Left colon (tissue), 2 donors: Measurements from ENCODE around the gene AGPAT3. TPM values are rescaled to one million over a fixed set of nuclear protein-coding genes. Genes with fewer than 3 reads are reported as not detected.

Experiments
- ATAC-seq: fragments of 200-7000 bp; cut with Tn5 transposase; one replicate; pipeline ENCODE4 v1.9.1; 2020; ENCODE audit warnings: mild to moderate bottlenecking, moderate library complexity
- DNase-seq, 2 donors: peaks; one replicate each; pipeline ENCODE4 v3.0.0-alpha.2; 2020
- intact Hi-C, 2 donors: fragments of 100-400 bp; cut with DNase I in 1 of 2; cut with micrococcal nuclease in 1 of 2; formaldehyde crosslinking; loops; one replicate each; pipeline versions ENCODE4 v1.11.2 to v1.14.0; 2022; cut with DNase I, micrococcal nuclease
- total RNA-seq, 2 donors: library from RNA; stranded (reverse); fragmentation: NEBNext Ultra II Directional; extraction: Animal tissue kit (Norgen Biotek cat#: 25700); gene quantifications; one replicate each; pipeline ENCODE4 v1.2.1, GENCODE V29; 2021
- donor health status: DM: no; HTN: no; CAD: no.
- donor health status: DM: yes; HTN: yes; CAD: no.

AGPAT3 gene
- total RNA-seq, 2 donors from 2014 or later = 97.5 to 105 TPM

GRCh38 chr21:43874085-43874805 lies 9.2 kb downstream of the AGPAT3 start:
- intact Hi-C loops = no loop called here
- peak in 1 of 2 donors; percentile 9 for DNase-seq
- no peak for ATAC-seq

GRCh38 chr21:43876605-43877004 lies 11.6 kb downstream of the AGPAT3 start:
- DNase-seq (no peak), ATAC-seq (no peak)
- intact Hi-C loops = no loop called here

DNA sequence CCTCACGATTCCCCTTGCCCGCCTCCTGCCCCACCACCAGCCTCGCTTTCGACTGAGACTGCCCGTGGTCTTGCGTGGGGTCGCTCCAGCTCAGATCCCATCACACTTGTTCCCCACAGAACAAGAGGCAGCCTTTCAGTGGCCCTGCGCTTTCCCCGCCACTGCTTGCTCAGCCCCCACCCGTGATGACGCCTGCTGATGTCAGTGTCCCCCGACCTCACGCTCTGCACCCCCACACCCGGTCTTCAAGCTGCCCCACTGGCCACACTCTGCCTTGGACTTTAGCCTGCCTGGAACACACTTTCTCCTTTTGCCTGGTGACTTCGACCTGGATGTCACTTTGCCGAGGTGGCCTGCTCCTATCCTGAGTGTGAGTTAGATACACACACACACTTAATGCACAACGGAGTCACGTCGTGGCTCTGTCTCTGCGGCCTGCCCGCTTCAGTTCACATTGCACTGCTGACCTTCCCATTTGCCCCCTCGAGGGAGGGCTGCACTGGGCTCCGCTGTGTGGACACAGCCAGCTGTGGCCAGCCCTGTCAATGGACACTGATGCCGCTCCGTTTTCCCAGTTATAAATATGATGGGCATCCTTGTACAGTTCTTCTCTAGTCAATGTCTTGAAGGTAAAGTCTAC lies 13.0 kb downstream of the AGPAT3 start:
- intact Hi-C loops = no loop called here
- ATAC-seq = no peak
- no peak for DNase-seq

DNA sequence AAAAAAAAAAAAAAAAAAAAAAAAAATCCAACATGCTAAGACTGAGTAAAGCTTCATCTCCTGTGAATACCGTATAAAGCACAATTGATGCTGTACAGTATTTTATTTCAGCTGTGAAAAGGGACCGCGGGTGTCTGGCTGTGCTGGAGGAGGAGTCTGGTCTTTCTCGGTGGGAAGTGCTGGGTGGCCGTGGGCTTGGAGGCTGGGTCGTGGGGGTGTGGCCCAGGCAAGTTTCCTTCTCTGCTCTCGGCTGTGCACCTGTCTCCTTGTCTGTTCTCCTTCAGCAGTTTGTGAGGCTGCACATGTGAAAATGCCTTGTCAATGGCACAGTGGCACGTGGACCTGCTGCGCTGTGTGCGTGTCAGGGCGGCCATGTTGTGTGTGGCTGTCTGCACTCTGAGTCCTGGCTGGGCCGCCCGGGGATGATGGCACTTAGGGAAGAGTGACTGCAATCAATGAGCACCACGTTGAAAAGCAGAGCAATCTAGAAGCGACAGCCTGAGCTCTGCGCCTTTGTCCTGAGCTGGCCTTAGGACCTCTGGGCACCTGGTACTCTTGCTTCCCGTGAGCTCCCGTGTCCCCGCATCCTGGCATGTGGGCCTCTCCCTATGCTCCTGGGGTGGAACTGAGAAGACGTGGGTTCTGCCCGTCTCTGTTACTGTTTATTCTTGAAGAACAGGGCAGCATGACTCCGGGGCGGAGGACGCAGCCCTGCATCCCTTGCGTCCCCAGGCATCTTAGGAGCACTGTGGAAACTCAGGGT lies 14.5 kb downstream of the AGPAT3 start:
- no peak for ATAC-seq
- no peak for DNase-seq
- intact Hi-C loops = no loop called here

DNA sequence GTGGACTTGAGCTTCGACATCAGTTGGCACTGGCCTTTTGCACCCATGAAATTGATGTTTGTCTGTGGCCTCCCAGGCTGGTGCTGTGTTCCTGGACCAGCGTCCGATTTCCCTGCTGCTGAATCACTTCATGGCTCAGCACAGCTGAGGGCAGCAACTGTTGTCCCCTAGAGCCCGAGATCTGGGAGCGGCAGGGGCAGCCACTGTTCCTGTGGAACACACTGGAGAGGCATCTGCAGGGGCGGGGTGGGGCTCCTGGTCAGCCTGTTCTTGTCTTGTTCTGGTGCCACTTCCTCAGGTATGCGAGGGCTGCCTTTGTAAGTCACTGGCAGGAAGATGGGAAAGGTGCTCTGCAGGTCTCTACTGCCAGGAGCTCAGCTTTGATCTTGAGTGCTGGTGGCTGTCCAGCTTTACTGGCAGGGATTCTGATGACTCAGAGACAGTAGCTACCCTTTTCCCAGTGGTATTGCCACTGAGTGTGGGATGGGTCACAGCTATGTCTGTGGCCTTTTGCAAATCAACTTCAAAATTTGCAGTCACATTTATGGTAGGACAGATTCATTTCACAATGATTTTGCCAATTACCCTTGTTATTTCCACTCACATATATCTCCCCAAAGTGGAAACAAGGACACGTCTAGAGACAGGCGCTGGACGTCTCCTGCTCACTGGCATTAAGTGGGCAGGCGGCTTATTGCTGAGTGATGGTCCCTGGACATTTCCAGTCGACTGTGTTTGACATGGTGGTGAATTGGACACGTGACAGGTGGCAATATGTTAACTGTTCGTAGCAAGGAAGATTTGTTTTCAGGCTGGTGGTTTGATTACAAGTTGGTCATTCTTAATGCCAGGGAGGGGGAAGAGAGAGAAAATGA lies 15.3 kb downstream of the AGPAT3 start:
- ATAC-seq (peak; percentile 20), DNase-seq (no peak)
- intact Hi-C loops = no loop called here

DNA sequence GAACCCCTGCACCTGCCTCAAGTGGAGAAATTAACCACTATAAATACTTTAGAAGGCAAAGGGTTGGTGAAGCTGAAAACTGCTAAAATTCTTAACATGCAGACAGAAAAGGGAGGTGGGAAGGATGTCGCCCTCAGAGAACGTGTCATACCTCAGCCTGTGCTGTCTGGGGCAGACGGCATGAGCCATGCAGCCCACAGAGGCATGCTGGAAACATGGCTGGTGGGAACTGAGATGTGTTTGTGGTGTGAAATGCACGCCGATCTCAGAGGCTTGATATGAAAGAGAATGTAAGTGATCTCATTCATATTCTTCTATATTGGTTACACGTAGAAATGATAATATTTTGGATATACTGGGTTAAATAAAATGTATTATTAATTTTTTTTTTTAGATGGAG lies 16.3 kb downstream of the AGPAT3 start:
- ATAC-seq (no peak), DNase-seq (no peak)
- intact Hi-C loops = no loop called here

DNA sequence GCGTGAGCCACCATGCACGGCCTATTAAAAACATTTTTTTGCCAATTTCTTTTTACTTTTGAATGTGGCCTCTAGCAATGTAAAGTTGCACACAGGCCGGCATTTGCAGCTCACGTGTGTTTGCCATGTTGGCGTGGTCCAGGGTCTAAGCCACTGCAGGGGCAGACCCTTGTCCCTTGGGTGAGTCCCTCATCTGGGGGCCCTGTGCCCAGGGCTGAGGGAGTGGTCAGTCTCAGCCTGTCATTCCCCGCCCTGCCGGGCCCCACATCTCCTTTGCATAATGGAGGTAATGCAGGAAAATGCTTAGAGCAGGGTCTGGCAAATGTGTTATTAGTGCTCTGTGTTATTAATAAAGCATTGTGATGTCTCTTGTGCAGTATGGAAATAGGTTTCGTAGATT lies 16.9 kb downstream of the AGPAT3 start:
- ATAC-seq (no peak), DNase-seq (no peak)

GRCh38 chr21:43882952-43883545 lies 18.0 kb downstream of the AGPAT3 start:
- intact Hi-C loops = no loop called here
- DNase-seq (no peak), ATAC-seq (no peak)

More for the DNA sequence above, 16.9 kb downstream of the AGPAT3 start:
- intact Hi-C loops = no loop called here

GRCh38 chr21:43884012-43884860 lies 19.2 kb downstream of the AGPAT3 start:
- DNase-seq (peak; percentile 75 to 91), ATAC-seq (peak; percentile 95)
- intact Hi-C loops = no loop called here

DNA sequence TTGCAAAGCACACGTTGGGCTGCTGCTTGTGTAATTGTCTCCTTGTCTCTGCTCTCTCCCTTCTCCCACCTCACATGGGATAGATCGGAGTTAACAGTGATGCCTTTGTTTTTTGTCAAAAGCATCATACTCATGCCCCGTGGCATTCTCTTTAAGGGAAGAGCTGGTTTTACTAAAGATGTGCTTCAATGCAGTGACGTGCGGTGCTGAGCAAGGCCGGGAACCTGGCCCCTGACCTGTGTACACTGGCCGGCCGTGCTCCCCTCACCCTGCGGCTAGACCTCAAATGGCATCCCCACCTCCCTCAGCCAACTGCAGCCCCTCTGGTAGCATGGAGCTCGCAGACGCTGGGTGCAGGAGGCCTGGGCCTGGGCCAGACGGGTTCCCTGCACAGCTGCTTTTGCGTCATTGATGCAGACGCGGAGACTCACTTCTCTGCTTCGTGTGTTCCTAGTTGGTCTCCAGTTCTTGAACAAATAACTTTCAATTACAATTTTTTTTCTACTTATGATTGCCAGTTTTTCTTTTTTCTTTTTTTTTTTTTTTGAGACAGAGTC lies 19.9 kb downstream of the AGPAT3 start:
- ATAC-seq (no peak), DNase-seq (no peak)
- intact Hi-C loops = no loop called here

GRCh38 chr21:43885721-43886120 lies 20.7 kb downstream of the AGPAT3 start:
- no peak for DNase-seq
- intact Hi-C loops = no loop called here

DNA sequence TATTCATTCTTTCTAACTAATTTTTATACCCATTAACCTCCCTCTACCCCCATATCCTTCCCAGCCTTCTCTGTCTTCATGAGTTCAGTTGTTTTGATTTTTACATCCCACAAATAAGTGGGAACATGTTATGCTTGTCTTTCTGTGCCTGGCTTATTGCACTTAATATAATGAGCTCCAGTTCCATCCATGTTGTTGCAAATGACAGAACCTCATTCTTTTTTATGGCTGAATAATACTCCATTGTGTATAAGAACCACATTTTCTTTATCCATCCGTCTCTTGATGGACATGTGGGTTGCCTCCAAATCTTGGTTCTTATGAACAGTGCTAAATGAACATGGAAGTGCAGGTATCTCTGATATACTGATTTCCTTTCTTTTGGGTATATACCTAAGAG lies 21.5 kb downstream of the AGPAT3 start:
- intact Hi-C loops = no loop called here
- ATAC-seq (no peak), DNase-seq (no peak)

More at GRCh38 chr21:43885721-43886120, 20.7 kb downstream of the AGPAT3 start:
- ATAC-seq = no peak

DNA sequence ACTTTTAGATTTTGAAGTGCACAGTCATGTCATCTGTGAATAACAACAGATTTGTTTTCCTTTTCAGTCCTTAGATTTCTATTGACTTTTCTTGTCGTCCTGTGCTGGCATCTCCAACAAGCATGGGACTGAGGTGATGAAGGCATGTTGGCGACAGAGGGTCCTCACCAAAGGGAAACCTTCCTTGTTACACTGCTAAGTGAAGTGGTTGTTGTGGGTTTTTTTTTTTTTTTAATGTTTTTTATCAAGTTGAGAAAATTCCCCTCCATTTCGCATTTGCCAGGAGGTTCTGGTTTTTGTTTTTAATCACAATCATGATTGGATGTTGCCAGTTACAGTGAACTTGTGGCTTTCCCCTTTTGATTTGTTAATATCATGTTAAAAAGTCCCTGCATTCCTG lies 24.0 kb downstream of the AGPAT3 start:
- no peak for DNase-seq
- intact Hi-C loops = no loop called here
- no peak for ATAC-seq

DNA sequence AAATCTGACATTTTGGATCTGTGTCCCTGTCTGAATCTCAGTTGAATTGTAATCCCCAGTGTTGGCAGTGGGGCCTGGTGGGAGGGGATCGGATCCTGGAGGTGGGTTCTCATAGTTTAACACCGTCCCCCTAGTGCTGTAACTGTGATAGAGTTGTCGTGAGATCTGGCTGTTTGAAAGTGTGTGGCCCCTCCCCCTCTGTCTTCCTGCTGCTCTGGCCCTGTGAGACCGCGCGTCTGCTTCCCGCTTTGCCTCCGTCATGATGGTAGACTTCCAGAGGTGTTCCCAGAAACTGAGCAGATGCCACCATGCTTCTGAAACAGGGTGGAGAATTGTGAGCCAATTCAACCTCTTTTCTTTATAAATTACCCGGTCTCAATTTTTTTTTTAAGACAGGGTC lies 25.0 kb downstream of the AGPAT3 start:
- intact Hi-C loops = no loop called here
- no peak for DNase-seq
- no peak for ATAC-seq

DNA sequence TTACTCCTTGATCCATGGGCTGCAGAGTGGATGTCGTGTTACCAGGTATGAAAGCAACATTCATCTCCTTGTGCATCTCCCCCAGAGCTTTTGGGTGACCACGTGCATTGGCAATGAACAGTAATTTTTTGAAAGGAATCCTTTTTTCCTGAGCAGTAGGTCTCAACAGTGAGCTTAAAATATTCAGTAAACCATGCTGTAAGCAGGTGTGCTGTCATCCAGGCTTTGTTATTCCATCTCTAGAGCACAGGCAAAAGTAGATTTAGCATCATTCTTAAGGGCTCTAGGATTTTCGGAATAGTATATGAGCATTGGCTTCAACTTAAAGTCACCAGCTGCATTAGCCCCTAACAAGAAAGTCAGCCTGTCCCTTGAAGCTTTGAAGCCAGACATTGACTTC lies 27.3 kb downstream of the AGPAT3 start:
- DNase-seq = no peak
- no peak for ATAC-seq
- intact Hi-C loops = no loop called here

- DNase-seq = no peak
- no peak for ATAC-seq
- intact Hi-C loops = no loop called here
These were observed 28.0 kb downstream of the AGPAT3 start for GRCh38 chr21:43892984-43893535.

DNA sequence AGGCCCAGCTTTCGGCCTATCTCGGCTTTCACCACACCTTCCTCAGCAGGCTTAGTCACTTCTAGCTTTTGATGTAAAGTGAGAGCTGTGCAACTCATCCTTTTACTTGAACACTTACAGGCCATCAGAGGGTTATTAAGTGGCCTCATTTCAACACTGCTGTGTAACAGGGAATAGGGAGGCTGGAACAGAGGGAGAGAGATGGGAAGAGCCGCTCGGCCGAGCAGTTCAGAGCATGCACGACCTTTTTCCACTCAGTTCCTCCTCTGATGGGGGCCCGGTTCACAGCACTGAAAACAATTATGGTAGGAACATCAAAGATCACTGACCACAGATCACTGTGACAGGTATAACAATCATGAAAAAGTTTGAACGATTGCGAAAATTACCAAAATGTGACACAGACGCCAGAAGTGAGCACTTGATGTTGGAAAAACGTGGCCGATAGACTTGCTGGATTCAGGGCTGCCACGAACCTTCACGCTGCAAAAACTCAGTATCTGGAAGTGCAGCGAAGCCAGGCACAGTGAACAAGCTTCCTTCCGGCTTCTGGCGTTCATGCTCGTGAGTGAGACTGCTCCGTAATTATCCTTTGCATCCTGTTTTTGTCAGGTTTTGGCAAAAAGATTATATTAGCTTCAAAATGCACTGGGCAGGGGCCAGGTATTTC lies 28.6 kb downstream of the AGPAT3 start:
- DNase-seq (no peak), ATAC-seq (no peak)
- intact Hi-C loops = no loop called here
